ENCODE data around the gene SBNO2. TPM values are rescaled to one million over a fixed set of nuclear protein-coding genes. Genes with fewer than 3 reads are reported as not detected.

Gene SBNO2
- total and polyA plus RNA-seq, 9 of the 15 experiments (the other 6 are each of a cell fraction or from before 2014, with no cell fraction given): 0.01 to 46.2 (median 6.7) TPM

DNA sequence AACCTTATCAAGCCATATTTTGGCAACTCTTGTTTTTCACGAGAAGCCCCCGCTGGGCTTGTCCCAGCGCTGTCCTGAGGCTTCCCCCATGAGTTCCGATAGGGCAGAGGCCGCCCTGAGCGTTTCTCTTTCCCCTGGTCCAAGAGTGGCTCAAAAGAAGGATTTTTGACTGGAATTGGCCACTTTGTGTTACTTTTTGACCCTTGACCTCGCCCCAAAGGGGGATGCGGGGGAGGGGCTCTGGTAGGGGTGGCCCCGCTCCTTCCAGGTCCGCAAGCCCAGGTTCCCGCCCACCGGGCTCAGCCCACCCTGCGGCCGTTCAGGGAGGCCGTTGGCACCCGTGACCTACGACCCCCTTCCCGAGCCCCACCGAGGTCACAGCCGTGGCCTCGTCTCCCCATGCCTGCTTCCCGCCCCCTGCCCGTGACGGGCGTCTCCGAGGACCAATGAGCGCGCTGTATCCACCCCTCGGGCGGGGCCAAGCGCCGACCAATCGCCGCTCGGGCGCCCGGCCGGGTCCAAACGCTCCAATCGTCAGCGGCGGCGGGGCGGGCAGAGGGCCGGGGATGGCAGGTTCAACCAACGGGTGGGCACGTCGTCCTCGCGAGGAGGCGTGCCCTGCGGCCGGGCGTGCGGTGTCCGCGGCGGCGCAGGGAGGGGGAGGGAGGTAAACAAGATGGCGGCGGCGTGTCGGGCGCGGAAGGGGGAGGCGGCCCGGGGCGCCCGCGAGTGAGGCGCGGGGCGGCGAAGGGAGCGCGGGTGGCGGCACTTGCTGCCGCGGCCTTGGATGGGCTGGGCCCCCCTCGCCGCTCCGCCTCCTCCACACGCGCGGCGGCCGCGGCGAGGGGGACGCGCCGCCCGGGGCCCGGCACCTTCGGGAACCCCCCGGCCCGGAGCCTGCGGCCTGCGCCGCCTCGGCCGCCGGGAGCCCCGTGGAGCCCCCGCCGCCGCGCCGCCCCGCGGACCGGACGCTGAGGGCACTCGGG is 31.3 kb upstream of the SBNO2 start, which contains the start of gene STK11 (continued):
- TF ChIP-seq, protein P1, sequence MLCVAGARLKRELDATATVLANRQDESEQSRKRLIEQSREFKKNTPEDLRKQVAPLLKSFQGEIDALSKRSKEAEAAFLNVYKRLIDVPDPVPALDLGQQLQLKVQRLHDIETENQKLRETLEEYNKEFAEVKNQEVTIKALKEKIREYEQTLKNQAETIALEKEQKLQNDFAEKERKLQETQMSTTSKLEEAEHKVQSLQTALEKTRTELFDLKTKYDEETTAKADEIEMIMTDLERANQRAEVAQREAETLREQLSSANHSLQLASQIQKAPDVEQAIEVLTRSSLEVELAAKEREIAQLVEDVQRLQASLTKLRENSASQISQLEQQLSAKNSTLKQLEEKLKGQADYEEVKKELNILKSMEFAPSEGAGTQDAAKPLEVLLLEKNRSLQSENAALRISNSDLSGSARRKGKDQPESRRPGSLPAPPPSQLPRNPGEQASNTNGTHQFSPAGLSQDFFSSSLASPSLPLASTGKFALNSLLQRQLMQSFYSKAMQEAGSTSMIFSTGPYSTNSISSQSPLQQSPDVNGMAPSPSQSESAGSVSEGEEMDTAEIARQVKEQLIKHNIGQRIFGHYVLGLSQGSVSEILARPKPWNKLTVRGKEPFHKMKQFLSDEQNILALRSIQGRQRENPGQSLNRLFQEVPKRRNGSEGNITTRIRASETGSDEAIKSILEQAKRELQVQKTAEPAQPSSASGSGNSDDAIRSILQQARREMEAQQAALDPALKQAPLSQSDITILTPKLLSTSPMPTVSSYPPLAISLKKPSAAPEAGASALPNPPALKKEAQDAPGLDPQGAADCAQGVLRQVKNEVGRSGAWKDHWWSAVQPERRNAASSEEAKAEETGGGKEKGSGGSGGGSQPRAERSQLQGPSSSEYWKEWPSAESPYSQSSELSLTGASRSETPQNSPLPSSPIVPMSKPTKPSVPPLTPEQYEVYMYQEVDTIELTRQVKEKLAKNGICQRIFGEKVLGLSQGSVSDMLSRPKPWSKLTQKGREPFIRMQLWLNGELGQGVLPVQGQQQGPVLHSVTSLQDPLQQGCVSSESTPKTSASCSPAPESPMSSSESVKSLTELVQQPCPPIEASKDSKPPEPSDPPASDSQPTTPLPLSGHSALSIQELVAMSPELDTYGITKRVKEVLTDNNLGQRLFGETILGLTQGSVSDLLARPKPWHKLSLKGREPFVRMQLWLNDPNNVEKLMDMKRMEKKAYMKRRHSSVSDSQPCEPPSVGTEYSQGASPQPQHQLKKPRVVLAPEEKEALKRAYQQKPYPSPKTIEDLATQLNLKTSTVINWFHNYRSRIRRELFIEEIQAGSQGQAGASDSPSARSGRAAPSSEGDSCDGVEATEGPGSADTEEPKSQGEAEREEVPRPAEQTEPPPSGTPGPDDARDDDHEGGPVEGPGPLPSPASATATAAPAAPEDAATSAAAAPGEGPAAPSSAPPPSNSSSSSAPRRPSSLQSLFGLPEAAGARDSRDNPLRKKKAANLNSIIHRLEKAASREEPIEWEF (CRISPR knock-in tag; IDR thresholded peaks at IDR 0.05): no peak
- TF ChIP-seq RBM15 (IDR thresholded peaks at IDR 0.05; ENCODE audit: insufficient read depth, low read length) (no peak), ZNF12 (CRISPR knock-in tag; IDR thresholded peaks at IDR 0.05) (no peak), MYBL2 (IDR thresholded peaks at IDR 0.05; ENCODE audit: low read depth) (no peak), MYBL2 (CRISPR knock-in tag; IDR thresholded peaks at IDR 0.05; ENCODE audit: borderline replicate concordance) (no peak), CTBP1 (IDR thresholded peaks at IDR 0.05; ENCODE audit: borderline replicate concordance) (peak; percentile 74), GTF2E2 (tag; IDR thresholded peaks at IDR 0.05) (peak; percentile 37; the same call in 1 of the 2 replicates), ZBTB8A (IDR thresholded peaks at IDR 0.05; ENCODE audit: partially characterized antibody) (no peak), ZNF655 (CRISPR knock-in tag; IDR thresholded peaks at IDR 0.05) (no peak), CLOCK (CRISPR knock-in tag; IDR thresholded peaks at IDR 0.05; ENCODE audit: borderline replicate concordance) (no peak), ATF6 (CRISPR knock-in tag; IDR thresholded peaks at IDR 0.05) (no peak)
- TF ChIP-seq, protein P2, sequence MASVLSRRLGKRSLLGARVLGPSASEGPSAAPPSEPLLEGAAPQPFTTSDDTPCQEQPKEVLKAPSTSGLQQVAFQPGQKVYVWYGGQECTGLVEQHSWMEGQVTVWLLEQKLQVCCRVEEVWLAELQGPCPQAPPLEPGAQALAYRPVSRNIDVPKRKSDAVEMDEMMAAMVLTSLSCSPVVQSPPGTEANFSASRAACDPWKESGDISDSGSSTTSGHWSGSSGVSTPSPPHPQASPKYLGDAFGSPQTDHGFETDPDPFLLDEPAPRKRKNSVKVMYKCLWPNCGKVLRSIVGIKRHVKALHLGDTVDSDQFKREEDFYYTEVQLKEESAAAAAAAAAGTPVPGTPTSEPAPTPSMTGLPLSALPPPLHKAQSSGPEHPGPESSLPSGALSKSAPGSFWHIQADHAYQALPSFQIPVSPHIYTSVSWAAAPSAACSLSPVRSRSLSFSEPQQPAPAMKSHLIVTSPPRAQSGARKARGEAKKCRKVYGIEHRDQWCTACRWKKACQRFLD (CRISPR knock-in tag; IDR thresholded peaks at IDR 0.05): peak; percentile 62; the same call in 1 of the 2 replicates
